ENCODE measurements around the gene ACOXL.

The ACOXL gene

DNA sequence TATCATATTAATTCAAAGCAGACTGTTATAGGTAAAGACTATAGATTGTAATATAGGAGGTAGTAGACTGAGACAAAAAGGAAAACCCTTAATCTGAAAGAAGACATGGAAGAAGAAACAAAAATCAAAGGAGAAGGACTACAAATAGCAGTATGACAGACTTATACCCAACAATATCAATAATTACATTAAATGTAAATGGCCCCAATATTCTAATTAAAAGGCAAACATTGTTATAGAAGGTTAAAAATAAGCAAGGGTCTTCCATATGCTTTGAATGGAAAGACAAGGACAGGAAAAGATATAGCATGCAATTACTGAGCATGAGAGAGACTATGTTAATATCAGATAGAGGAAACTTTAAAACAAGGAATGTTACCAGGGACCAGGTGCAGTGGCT is 278.8 kb downstream of the ACOXL start:
- no peak for DNase-seq (ENCODE audit: low read depth in 2 of 2)

DNA sequence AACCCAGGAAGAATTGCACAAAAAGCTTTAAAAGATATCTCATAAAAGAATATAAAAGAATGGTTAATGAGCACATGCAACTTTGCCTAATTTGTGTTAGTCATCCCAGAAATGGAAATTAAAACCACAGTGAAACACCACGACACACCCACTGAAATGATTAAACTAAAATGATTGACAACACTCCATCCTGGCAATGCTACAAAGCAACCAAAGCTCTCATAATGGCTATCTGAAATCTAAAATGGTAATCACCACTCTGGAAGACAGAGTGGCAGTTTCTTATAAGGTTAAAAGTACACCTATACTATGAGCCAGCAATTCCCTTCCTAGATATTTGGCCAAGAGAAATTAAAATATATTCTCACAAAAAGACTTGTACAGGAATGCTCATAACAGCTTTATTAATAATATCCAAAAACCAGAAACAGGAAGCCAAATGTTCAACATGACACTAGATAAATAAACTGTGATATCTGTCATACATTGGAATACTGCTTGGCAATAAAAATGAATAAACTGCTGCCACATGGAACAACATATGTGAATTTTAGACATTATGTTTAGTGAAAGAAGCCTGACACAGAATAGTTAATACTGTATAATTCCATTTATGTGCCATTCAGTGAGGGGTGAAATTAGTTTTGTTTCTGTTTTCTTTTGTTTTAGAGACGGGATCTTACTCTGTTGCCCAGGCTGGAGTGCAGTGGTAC is 283.1 kb downstream of the ACOXL start:
- no peak for DNase-seq (ENCODE audit: low read depth in 2 of 2)

DNA sequence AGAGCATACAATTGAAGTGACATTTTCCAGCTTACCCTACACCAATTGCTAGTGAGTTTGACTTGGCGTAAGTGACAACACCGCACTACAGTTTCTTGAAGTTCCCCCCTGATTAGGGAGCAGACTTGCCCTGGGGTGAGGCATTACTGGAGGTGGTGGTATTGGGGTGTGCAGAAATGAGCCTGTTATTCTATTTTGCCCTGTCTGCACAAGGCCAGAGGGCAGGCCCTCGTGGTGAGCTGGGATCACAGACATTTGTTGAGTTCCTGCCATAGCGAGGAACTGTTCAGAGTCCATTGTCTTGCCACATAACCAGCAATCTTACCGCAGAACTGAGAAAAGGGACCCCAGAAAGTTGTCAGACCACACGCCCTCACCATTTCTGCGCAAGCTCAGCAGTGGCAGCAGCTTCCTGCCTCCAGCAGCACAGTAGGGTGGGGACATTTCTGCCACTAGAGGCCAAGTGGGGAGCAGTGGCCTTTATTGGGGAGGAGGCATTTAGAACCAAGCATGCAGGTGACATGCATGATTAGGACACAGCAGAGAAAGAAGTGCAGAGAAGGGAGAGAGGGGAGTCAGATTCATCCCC is 284.8 kb downstream of the ACOXL start:
- no peak for DNase-seq (ENCODE audit: low read depth in 2 of 2)

DNA sequence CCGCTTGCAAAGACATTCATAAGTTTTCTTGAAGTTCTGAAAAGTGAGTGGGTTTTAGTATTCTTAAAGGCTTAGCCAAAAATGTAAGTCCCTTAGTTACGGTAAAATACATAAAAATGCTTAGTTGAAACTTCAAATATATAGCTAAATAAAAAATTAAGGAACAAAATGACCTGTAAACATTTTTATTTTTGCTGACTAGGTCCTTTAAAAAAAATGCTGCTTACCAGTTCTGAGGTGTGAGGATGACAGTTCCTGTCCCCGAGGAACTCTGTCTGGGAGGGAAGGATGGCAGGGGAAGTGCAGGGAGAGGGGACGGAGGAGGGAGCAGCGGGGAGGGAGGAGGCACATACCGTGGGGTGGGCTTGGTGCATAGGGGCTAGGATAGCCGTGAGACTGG is 285.5 kb downstream of the ACOXL start:
- DNase-seq (ENCODE audit: low read depth in 2 of 2), result no peak

DNA sequence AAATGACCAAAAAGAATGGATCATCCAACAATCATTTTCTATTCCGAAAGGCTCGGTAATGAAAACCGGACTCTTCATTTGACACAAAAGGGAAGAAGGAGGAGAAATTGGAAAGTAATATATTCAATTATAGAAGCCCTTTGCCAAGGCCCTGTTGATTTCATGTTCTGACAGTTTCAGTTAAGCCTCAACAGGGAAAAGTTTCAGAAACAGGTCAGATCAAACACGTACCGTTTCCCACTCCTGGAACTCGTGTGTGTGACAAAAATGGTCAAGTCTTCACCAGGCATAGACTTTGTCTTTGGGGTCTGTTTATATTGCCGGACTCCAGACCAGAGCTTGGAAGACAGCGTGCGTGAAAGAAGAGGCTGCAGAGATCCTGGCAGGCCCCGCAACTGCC is 287.0 kb downstream of the ACOXL start:
- no peak for DNase-seq (ENCODE audit: low read depth in 2 of 2)

DNA sequence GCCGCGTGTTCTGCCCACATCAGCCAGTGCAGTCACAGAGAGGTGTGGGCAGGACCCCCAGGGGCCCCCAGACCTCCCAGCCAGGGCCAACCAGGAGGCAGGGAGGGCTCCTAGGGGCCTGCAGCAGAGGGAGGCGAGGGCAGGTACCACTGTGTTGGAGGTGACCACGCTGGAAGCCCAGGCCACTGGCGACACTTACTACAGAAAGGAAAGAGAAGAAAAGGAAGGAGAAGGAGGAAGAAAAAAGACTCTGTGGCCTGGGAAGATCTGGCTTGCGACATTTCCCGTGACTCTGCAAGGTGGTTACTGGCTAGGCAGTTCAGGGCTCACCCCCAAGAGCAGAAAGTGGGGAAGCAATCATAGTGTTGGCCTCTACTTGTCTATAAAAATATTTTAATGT is 290.3 kb downstream of the ACOXL start:
- no peak for DNase-seq (ENCODE audit: low read depth in 2 of 2)

DNA sequence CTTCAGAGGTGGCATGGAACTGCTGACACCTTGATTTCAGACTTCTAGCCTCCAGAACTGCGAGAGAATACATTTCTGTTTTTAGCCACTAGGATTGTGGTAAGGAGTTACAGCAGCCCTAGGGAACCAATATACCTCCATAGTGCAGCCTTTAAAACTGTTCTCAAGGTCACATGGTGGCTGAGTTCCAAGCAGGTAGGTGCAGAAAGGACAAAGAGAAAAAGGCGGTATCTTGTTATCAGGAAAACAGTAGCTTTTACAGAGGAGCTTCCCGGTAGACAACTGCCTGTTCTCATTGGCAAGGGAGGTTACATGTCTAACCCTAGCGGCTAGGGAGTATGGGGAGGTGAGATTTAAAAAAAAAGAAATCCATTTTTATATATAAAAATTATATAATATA is 292.1 kb downstream of the ACOXL start:
- DNase-seq (ENCODE audit: low read depth in 2 of 2), result no peak

DNA sequence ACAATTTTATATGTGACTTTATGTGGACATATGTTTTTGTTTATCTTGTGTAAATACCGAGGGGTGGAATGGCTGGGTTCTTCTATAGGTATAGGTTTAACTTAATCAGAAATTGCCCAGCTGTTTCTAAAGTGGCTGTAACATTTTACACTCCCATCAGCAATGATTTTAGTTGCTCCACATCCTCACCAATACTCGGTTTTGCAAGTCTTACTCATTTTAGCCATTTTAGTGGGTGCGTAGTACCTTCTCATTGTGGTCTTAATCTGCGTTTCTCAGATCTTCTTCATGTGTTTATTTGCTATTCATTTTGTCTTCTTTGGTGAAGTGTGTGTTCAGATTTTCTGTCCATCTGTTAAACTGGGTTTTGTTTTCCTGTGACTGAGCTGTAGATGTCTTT is 292.9 kb downstream of the ACOXL start:
- no peak for DNase-seq (ENCODE audit: low read depth in 2 of 2)

DNA sequence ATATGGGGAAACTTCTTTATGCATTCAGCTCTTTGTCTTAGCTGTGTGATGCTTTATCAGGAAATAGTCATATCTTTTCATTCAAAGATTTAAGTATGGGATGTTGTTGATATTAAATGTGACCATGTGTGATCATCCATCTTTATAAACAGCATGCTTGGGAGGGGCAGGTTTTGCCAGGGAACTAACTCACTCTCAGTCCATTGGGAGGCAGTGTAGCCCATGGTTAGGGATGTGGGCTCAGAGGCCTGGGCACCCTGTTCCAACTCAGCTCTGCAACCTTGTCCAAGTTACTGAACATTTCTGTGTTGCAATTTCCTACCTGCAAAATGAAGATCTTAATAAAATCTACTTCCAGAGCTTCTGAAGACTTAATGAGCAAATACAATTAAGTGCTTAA is 296.3 kb downstream of the ACOXL start:
- DNase-seq (ENCODE audit: low read depth in 2 of 2), result no peak

DNA sequence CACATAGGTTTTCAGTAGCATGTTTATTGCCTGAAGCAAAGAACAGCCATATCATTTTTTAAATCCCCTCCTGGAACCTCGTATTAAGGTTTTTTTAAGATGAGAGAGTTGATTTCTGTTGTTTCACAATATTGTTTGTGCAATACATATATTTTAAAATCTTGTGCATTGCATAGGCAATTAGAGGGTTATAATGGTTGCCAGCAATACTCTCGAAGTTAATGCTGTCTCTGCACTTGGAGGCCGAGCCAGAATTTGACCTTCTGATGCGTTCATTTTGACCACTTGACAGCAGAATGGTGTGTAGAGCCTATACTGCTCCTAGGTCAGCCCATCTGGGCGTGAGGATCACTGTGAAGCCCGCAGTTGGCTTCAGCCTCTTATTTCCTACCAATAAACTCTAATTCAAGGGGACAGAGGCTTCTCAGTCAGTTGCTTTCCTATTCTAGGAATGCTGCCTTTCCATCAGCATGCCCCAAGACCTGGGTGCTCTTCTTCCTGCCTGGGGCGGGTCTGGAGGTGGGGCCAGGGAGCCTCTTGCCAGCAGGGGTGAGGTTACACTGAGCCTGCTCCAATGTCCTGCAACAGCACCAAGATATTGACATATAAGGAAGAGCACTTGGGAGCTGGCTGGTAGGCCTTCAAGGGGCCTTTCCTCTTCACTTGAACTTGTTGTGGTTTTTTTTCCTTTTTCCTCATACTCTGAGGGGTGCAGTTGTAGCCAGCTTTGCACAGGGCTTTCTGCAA is 297.0 kb downstream of the ACOXL start:
- no peak for DNase-seq (ENCODE audit: low read depth in 2 of 2)

DNA sequence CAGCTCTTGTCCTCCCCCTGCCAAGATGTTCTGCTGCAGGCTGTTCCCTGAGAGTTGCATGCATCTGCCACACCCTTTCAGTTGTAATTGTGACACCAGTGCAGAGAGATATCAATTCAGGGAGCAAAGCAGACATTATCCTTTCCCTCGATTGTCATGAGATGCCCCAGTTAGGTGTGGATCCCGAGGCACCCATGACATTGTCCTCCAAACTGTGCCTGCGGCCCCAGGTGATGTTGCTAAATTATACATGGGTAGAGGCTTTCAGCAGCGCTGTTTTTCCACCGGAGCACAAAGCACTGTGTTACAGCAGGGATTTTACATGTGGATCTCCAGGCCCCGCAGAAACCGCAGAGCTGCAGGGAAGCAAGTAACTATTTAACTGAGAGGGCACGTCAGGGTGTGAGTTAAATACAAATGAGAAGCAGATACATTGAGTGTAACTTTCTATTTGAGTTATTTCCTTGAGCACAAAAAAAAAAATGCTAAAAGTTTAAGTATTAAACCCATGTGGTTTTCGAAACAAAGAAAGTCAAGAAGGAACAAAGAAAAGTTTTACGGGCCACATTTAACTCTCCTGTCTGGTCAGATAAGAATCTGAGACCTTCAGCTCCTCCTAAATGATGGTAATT is 298.0 kb downstream of the ACOXL start:
- no peak for DNase-seq (ENCODE audit: low read depth in 2 of 2)

DNA sequence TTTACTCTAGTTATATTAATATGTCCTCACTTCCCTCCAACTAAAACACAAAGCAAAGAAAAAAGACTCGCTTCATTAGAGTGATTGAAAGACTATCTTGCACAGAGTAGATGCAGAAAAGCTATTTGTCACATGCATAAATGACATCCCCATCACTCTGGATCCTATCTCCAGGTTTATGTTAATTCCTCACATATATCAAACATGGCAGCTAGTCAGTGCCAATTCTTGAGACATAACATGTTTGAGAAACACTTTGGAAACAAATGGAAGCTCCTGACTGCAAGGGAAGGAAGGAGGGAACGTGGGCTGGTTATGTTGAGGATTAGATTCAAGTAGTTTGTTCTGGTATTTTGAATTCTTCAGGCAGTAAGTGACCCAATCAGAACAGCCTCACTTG is 298.6 kb downstream of the ACOXL start:
- no peak for DNase-seq (ENCODE audit: low read depth in 2 of 2)

DNA sequence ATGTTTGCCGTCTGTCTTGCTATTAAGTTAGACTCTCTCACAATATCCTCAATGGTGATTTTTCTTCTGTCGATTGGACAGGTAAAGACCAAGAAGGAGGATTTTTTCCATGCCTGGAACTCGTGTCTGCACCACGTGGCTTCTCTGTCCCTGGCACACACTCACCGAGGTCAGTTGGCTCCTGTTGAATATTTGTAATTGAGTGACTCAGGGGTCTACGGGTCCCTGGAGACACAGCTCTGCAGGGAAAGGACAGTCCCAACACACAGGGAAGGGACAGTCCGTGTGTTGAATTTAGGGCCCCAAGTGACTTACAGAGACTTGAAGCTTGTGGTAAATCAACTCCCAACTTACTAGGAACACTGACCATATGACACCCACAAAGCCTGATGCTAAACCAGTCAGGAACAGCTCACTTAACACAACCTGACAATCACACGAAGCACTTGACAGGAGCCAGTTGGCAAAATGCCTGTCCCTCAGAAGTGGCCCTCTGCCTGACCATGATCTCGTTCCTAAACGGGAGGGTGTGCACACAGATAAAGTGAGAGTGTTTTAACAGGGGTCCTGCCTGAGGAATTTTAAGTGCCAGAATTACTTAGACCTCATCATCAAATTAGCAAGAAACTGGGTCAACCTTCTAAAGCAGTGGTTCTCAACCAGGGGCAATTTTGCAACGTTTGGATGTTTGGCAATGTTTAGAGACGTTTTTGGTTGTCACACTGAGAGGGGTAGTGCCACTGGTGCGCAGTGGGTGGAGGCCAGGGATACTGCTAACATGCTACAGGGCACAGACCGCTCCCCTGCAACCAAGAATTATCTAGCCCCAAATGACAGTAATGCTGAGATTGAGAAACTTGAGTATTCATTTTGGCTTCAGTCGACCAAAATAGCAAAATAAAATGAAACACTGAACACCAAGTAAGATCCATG is 299.4 kb downstream of the ACOXL start:
- no peak for DNase-seq (ENCODE audit: low read depth in 2 of 2)

DNA sequence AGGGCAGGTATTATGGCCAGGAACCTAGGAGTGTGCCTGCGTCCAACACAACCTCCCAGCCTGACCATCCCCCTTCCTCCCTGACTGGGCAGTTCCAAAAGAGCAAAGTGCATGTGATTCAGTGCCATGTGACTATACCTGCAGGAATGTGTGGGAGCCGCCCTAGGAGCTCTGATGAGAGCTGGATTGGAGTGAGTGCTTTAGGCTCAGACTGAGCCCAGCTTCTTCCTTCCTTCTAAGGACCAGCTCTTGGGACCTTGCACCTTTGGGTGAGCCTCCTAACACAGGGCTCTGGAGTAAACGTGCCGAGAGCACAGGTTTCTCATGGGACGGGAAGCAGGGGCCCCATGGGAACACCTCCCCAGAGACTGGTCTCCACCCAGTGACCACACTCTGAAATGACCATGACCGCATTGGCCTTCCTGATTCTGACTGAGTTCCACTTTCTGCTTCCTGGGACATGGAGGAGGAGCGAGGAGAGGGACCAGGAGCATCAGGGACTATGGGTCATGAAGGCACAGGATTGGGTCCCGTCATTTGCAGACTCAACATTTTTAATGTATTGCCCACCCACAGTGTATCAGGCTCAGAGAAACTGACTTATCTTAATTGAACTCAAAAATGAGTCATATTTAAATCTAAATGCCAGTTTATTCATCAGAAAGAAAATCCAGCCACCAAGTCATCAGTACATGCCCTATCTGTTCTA is 300.5 kb downstream of the ACOXL start:
- DNase-seq (ENCODE audit: low read depth in 2 of 2), result no peak

DNA sequence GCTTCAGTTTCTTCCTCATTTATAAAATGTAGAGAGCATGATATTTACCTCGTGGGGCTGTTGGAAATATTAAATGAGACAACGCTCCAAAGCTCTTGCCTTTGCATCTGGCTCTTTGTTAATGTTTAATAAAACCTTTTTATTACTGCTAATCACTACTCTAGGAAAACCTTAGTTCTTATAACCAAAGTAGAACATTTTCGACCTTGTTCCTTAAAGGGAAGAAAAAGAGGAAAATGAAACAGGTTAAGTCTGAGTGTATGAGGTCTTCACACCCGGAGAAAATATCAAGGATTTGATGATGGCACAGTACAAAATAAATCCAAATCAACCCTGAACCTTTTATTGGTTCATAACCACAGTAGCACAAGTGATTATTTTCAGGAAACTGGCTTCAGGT is 301.8 kb downstream of the ACOXL start:
- DNase-seq (ENCODE audit: low read depth in 2 of 2), result no peak

DNA sequence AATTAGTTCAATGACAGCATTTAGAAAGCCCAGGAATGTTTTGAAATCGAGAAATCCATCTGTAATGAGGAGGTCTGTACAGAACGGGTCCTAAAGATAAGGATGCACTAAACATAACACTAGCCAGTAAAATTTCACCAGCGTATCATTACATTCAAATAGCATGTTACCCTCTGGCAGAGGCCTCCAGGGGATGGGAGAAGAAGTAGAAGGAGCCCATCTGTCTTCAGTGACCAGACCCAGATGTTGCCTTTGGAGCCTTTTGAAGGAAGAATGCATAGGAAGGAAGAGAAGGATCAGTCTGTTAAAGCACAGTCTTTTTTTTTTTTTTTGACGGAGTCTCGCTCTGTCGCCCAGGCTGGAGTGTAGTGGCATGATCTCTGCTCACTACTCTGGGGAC is 302.2 kb downstream of the ACOXL start:
- DNase-seq (ENCODE audit: low read depth in 2 of 2), result no peak

DNA sequence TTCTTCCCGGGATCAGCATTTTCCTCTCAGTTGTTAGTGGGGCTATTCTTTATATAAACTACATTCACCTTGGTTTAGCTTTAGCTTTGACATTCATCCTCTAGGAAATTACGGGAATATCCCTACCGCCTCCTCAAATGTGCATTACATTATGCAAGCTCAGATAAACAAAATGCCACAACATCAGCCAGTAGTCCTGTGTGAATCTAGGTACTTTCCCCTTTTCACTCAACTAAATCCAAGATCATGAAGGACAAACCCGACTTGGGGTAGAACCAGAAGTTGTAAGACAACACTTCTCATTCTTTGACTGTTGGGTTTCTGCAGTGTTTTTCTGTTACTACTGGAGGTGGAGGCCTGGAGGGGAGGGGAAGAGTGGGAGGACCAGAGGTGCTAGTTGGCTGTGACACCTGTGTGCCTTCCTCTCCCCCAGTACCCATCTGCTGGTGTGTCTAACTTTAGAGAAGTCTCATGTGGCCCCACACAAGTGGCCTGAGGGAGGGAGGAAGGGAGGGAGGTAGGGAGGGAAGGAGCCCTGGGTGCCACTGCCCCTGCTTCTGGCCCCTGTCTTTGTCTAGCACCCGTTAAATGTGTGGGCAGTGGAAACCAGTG is 303.6 kb downstream of the ACOXL start:
- no peak for DNase-seq (ENCODE audit: low read depth in 2 of 2)

DNA sequence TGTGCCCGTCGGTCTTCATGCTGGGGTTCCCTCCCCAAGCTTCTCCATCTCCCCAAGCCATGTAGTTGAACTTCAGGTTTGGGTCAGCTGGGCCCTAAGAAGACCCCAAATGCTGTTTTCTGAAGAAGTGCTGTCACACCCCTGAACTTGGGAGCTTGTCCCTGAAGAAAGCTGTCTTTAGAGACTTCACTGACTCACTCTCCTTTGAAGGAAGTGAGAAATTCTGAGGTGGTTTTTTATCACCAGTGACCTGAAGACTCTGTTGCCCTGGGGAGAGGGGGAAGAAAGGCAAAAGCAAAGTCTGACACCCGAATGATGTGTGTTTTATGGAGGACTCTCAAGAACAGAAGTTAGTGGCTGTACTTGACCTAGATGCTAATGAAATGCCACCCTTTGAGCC is 304.8 kb downstream of the ACOXL start:
- no peak for DNase-seq (ENCODE audit: low read depth in 2 of 2)

DNA sequence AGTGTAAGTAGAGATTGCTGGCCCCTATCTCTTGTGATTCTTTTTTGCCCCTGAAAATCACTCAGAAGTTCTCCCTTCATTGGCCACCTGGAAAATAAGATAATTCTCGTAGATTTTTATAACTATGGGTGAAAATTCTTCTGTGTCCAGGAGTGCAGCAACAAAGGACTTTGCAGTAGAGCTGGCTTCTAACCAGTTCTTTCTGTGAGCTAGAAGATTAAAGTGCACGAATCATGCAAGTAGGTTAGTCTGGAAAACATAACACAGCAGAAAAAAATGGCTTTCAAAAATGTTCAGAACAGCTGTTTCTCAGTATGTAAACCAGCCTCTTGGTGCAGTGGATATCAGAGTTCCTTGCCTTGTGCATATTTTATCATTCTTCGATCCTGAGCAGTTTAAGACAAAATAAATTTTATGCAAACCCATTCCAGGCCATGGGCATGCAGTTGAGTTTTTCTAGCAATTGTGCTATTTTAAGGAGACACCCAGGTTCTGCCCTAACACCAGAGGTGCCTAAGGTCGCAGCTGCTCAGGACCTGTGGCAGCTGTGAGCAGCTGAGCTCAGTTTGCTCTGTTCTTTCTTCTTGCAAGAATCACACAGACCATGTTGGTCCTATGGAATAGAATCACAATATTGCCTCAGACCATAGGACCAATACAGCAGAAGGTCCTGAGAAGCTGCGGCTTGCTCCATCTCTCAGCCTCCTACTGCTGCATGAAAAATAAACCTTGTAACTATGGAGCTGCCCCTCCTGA is 307.4 kb downstream of the ACOXL start:
- DNase-seq (ENCODE audit: low read depth in 2 of 2), result no peak
